WI38 (cell line): ENCODE results near the gene ECE1.
A peak's percentile ranks its signal among the peaks of the same experiment; 100 is the strongest.

Source experiments
- H3K4me3 ChIP-seq: 2 replicates; pipeline ENCODE4 v1.5.1; 2011; ENCODE audit warnings: low read depth, mild to moderate bottlenecking, control low read depth, low read length
- TF ChIP-seq, protein P1 (sequence below): IDR thresholded peaks from 2 replicates; pipeline ENCODE4 v1.5.1; 2012; ENCODE audit warnings: low read depth, mild to moderate bottlenecking, control low read depth, low read length

Gene ECE1

DNA sequence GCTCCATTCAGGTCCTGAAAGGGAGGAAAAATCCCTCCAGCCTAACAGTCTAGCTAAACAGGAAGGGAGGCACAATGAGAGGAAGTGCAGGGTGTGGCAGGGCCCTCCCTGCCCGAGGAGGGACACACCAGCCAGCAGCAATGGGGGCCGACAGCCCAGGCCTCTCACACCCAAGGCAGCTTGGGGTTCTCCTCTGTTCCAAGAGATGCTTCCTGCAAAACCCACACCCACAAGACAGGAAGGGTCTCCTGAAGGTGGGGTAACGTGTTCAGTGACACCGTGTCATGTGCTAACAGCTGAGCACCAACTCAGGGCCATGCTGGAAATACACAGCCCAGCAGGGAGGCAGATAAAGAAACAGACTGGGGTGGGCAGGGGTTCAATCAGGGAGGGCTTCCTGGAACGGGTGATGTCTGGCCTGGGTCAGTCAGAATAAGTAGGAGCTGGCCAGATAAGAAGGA is 10.2 kb downstream of the ECE1 start:
- no peak overlapping the region for H3K4me3 ChIP-seq
- TF ChIP-seq, protein P1, sequence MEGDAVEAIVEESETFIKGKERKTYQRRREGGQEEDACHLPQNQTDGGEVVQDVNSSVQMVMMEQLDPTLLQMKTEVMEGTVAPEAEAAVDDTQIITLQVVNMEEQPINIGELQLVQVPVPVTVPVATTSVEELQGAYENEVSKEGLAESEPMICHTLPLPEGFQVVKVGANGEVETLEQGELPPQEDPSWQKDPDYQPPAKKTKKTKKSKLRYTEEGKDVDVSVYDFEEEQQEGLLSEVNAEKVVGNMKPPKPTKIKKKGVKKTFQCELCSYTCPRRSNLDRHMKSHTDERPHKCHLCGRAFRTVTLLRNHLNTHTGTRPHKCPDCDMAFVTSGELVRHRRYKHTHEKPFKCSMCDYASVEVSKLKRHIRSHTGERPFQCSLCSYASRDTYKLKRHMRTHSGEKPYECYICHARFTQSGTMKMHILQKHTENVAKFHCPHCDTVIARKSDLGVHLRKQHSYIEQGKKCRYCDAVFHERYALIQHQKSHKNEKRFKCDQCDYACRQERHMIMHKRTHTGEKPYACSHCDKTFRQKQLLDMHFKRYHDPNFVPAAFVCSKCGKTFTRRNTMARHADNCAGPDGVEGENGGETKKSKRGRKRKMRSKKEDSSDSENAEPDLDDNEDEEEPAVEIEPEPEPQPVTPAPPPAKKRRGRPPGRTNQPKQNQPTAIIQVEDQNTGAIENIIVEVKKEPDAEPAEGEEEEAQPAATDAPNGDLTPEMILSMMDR = no peak

DNA sequence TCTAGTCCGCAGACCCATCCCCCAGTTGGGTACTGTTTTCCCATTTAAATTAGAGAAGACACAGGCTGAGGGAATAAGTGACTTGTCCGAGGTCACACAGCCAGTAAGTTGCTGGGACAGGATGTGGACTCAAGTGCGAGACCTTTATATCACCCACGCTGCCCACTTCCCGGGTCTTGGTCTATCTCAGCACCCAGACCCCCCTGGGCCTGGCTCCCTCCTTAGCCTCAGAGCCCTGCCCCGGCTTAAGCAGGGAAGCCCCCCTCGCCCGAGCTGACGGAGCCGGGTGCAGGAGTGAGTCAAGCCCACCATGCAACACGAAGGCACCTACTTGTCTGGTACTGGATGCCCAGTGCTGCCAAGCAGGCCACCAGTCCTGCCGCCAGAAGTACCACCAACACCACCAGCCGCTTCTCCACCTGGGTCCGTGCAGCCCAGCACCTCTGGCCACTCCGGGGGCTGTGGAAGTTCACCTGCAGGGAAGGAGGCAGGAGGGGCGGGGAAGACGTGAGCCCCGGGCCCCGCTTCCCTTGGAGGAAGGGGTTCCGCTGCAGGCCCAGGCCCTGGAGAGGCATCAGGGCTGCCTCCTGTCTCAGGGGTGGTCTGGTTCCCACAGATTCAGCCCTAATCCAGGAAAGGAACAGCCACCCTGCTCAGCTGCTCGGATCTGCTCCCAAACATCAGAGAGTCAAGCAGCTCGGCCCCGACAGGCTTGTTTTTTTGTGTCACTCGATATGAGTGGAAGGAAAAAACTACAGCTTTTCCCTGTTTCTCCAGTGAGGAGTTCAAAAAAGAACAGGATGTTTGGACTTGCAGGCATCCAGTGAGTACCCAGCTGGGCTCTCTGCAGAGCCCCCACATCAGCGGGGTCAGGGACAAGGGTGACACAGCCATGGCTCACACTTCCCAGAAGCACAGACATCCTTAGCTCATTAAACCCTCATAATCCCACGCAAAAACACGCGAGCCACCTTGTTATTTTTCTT is 11.1 kb downstream of the ECE1 start:
- TF ChIP-seq, protein P1 = no peak
- H3K4me3 ChIP-seq = peak overlapping the region; percentile 22; the same call in 1 of the 2 replicates

DNA sequence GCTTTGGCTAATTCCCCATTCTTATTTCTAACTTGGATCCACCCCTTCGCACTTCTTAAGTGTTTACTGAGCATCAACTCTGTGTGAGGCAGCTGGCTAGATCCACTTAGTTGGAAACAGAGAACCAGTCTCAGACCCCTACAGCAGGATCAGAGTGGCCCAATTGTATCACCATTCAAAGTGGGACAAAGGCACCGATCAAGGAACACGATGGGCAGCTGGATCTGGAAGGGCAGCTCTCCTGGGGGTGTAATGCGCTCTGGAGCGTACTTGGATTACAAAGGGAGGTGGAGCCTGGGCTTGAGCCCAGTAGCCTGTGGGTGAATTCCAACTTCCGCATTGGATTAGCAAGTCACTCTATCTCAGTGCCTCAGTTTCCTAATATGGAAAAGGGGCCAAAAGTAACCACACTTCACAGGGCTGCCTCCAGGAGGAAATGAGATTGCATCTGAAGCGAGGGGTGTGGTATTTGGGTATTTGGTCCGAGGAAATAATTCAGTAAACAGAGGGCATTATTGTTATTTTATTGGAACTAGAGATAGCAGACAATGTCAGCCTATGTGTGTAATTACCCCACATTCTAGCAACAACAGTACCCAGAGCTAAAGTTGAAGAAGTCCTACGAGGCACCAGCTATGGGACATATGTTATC is 11.9 kb downstream of the ECE1 start:
- no peak overlapping the region for H3K4me3 ChIP-seq
- TF ChIP-seq, protein P1 = no peak

DNA sequence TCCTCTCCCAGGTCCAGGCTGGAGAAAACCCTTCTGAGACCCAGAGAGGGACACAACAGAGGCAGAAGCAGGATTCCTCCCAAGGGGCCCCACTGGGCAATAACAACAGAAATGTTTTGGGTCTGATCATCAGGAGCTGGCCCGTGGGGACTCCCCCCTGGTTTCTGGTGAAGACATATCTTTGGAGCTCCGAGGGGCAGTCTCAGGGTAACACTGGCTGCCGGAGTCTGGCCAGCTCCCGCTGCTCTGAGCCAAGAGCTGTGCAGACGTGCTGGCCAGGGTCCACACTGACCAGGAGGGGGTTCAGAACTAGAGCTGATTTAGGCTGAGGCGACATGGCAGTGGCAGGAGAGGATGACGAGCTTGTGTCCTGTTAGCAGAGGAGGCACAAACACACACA is 13.1 kb downstream of the ECE1 start:
- TF ChIP-seq, protein P1 = no peak
- no peak overlapping the region for H3K4me3 ChIP-seq

DNA sequence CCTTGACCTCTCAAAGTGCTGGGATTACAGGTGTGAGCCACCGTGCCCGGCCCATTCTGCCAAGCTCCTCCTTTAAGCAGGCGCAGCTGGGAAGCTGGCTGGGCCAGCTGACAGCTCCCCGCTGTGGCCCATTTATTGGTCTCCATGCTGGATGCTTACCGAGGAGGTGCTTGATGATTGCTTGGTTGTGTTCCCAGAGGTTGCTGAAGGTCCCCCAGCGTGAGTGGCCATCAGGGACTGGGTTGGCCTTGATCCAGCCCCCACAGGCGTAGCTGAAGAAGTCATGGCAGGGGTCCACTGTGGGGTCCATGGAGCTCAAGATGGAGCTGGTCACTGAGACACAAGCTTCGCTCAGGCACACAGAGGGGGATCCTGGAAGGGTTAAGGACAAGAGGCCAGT is 17.7 kb downstream of the ECE1 start:
- TF ChIP-seq, protein P1 = no peak
- no peak overlapping the region for H3K4me3 ChIP-seq

DNA sequence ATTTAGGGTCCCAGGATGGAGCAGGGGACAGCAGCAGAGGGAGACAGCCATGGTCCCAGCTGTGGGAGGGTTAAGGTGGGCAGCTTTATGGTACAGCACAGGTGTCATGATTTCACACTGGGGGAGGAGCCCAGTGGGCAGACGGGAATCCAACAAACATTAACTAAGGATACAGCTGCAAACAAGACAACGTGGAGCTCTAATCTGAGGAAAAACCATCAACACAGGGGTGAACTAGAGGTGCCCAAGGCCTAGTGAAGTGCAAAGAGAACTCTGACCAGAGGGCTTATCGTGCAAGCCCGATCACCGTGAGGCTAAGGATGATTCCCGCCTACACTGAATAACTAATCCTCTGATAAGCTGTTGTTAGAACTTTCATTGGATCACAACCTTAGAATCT is 18.7 kb downstream of the ECE1 start:
- H3K4me3 ChIP-seq = no peak overlapping the region
- TF ChIP-seq, protein P1 = no peak
